ENCODE results near the gene RELN.

RELN gene

DNA sequence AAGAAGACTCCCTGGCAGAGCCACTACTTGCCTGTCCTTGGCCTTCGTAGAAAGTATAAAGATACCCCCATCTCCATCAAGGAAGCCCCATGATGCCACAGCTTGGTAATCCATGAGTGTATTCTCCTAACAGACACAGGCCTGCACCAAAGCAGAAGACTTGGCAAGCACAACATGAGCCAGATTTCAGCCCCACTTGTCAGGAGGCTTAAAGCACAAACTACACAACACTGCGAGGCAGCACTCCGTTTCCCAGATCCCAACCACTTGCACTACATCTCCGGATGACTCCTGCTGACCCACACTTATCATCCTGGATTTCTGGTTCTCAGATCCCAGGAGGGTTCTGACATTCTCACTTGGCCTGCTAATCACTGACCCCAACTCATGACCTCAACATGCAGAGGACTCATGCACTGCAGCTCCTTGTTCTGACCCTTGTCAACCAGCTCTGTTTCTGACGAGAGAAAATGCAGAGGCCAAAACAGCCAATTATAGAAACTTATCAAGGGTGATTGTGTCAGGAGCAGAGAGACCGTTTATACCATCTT lies 100.8 kb downstream of the RELN start:
- H3K36me3 ChIP-seq (ENCODE audit: insufficient read depth, low read length): no peaks in the 10 kb centered on the region
- H3K27ac ChIP-seq (ENCODE audit: low read depth, low read length, poor library complexity, severe bottlenecking): no peak overlapping the region
- H3K4me3 ChIP-seq (ENCODE audit: low read depth, low read length, poor library complexity, severe bottlenecking): no peak overlapping the region
- H3K27me3 ChIP-seq (ENCODE audit: insufficient read depth, low read length): no peaks in the 10 kb centered on the region
- H4K20me1 ChIP-seq (ENCODE audit: insufficient read depth, low read length): no peaks in the 10 kb centered on the region
- H3K9me2 ChIP-seq (ENCODE audit: low read depth, low read length): no peaks in the 10 kb centered on the region
- no peak overlapping the region for H3K4me2 ChIP-seq (ENCODE audit: low read length)
- H3K4me1 ChIP-seq (ENCODE audit: insufficient read depth, low read length, severe bottlenecking): no peaks in the 10 kb centered on the region
- no peak overlapping the region for H3K9ac ChIP-seq (ENCODE audit: low read length)
- H3K79me2 ChIP-seq (ENCODE audit: insufficient read depth, low read length): no peaks in the 10 kb centered on the region
- H3K9me3 ChIP-seq (ENCODE audit: low read length): no peaks in the 10 kb centered on the region
- TF ChIP-seq EZH2 (IDR thresholded peaks at IDR 0.05; ENCODE audit: borderline replicate concordance, low read length): no peak
- TF ChIP-seq, protein P1, sequence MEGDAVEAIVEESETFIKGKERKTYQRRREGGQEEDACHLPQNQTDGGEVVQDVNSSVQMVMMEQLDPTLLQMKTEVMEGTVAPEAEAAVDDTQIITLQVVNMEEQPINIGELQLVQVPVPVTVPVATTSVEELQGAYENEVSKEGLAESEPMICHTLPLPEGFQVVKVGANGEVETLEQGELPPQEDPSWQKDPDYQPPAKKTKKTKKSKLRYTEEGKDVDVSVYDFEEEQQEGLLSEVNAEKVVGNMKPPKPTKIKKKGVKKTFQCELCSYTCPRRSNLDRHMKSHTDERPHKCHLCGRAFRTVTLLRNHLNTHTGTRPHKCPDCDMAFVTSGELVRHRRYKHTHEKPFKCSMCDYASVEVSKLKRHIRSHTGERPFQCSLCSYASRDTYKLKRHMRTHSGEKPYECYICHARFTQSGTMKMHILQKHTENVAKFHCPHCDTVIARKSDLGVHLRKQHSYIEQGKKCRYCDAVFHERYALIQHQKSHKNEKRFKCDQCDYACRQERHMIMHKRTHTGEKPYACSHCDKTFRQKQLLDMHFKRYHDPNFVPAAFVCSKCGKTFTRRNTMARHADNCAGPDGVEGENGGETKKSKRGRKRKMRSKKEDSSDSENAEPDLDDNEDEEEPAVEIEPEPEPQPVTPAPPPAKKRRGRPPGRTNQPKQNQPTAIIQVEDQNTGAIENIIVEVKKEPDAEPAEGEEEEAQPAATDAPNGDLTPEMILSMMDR (IDR thresholded peaks at IDR 0.05; ENCODE audit: low read length): no peak
- no peak overlapping the region for H2AFZ ChIP-seq (ENCODE audit: low read length)
- no peaks in the 10 kb centered on the region for H3F3A ChIP-seq (ENCODE audit: insufficient read depth, low read length)

DNA sequence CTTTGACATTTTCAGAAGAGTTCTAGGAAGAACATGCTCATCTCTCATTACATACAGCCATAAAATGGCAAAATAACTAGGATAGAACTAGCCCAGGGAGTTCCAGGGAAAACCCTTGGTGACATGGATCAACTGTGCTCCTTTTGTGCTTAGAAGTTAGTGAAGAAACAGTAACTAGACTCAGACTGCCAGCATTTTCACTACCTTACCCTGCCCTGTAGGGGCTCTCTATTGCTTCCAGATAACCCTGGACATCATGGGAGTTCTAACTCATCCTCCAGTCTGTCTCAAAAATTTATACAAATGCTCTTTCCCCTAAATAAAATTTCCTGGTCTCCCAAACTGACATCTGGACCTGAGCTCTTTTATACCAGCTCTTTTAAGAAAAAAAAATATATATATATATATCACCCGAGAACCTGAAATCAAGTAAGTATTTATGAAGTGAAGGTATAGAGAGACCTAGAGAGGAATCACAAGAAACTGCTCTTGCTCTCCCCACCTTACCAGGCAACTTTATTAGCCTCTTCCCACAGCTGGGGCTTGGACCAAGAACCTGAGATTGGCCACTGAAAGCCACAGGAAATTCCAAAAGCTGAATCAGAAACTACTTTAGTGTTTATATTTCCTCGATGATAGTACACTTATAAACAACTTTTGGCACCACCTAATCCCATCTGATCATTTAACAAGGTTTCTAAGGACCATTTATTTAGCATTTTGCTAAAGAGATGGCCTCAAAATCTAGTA lies 101.4 kb downstream of the RELN start:
- no peaks in the 10 kb centered on the region for H3K9me3 ChIP-seq (ENCODE audit: low read length)
- H2AFZ ChIP-seq (ENCODE audit: low read length): no peak overlapping the region
- no peak overlapping the region for H3K4me3 ChIP-seq (ENCODE audit: low read depth, low read length, poor library complexity, severe bottlenecking)
- no peaks in the 10 kb centered on the region for H3F3A ChIP-seq (ENCODE audit: insufficient read depth, low read length)
- no peak overlapping the region for H3K4me2 ChIP-seq (ENCODE audit: low read length)
- no peak overlapping the region for H3K9ac ChIP-seq (ENCODE audit: low read length)
- no peak overlapping the region for H3K27ac ChIP-seq (ENCODE audit: low read depth, low read length, poor library complexity, severe bottlenecking)
- H3K4me1 ChIP-seq (ENCODE audit: insufficient read depth, low read length, severe bottlenecking): no peaks in the 10 kb centered on the region
- H4K20me1 ChIP-seq (ENCODE audit: insufficient read depth, low read length): no peaks in the 10 kb centered on the region
- no peaks in the 10 kb centered on the region for H3K27me3 ChIP-seq (ENCODE audit: insufficient read depth, low read length)
- no peaks in the 10 kb centered on the region for H3K79me2 ChIP-seq (ENCODE audit: insufficient read depth, low read length)
- no peak for TF ChIP-seq EZH2 (IDR thresholded peaks at IDR 0.05; ENCODE audit: borderline replicate concordance, low read length)
- TF ChIP-seq, protein P1 (IDR thresholded peaks at IDR 0.05; ENCODE audit: low read length): no peak
- H3K9me2 ChIP-seq (ENCODE audit: low read depth, low read length): no peaks in the 10 kb centered on the region
- H3K36me3 ChIP-seq (ENCODE audit: insufficient read depth, low read length): no peaks in the 10 kb centered on the region

DNA sequence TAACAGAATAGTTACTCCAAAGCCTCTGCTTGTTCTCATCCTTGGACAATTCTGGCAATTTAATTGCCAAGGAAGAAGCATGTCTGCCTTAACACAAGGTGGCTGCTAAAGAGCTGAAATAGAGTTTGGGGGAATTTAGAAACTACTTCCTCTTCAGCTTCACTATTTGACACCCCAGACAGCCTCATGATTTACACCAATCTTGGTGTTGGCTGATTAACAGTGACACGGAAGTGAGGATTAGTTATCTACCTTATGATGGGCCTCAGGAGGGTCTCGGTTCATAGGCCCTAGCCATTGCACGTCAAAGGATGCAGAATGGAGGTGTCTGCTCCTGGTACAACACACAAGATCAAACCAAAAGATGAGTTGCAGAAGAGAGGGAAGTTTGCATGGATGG lies 102.4 kb downstream of the RELN start:
- TF ChIP-seq, protein P1 (IDR thresholded peaks at IDR 0.05; ENCODE audit: low read length): no peak
- no peak for TF ChIP-seq EZH2 (IDR thresholded peaks at IDR 0.05; ENCODE audit: borderline replicate concordance, low read length)
- Histone ChIP-seq H2AFZ (ENCODE audit: low read length) (no peak overlapping the region), H3K9ac (ENCODE audit: low read length) (no peak overlapping the region), H3K4me2 (ENCODE audit: low read length) (no peak overlapping the region), H3K27me3 (ENCODE audit: insufficient read depth, low read length) (no peaks in the 10 kb centered on the region), H3F3A (ENCODE audit: insufficient read depth, low read length) (no peaks in the 10 kb centered on the region), H3K9me3 (ENCODE audit: low read length) (no peaks in the 10 kb centered on the region), H3K4me1 (ENCODE audit: insufficient read depth, low read length, severe bottlenecking) (no peaks in the 10 kb centered on the region), H3K36me3 (ENCODE audit: insufficient read depth, low read length) (no peaks in the 10 kb centered on the region), H4K20me1 (ENCODE audit: insufficient read depth, low read length) (no peaks in the 10 kb centered on the region), H3K27ac (ENCODE audit: low read depth, low read length, poor library complexity, severe bottlenecking) (no peak overlapping the region), H3K4me3 (ENCODE audit: low read depth, low read length, poor library complexity, severe bottlenecking) (no peak overlapping the region), H3K9me2 (ENCODE audit: low read depth, low read length) (no peaks in the 10 kb centered on the region), H3K79me2 (ENCODE audit: insufficient read depth, low read length) (no peaks in the 10 kb centered on the region)

Measured in OCI-LY1 (cell line).